Kidney (tissue), 14 donors: ENCODE data around the gene MTMR11. TPM values are rescaled to one million over a fixed set of nuclear protein-coding genes. Genes with fewer than 3 reads are reported as not detected.

Experiments used
- DNase-seq, 5 donors: peaks; one replicate each; pipeline ENCODE4 v3.0.0-alpha.2; 2013 to 2020
- FAIRE-seq: peaks from 2 replicates; lab custom pipeline; 2012; peaks lifted over from hg19 to GRCh38; lab: Jason Lieb, UNC
- H3K27ac ChIP-seq, 2 donors: one replicate each; pipeline ENCODE4 v1.7.0; 2013; ENCODE audit warnings: low read depth in 2 of 2, low read length in 2 of 2, inconsistent platforms in 1 of 2
- H3K27me3 ChIP-seq: one replicate; pipeline ENCODE4 v1.7.1; 2013; ENCODE audit warnings: low read length, inconsistent platforms; ENCODE audit not compliant: control insufficient read depth, insufficient read depth
- H3K36me3 ChIP-seq, 3 donors: one replicate each; pipeline versions ENCODE4 v1.7.0 to v1.7.1; 2013; ENCODE audit warnings: low read length in 3 of 3, control low read depth in 1 of 3, inconsistent platforms in 1 of 3; ENCODE audit not compliant: insufficient read depth in 3 of 3, control insufficient read depth in 2 of 3
- H3K4me1 ChIP-seq, 3 donors: one replicate each; pipeline versions ENCODE4 v1.7.0 to v1.7.1; 2013; ENCODE audit warnings: low read length in 3 of 3, inconsistent platforms in 1 of 3, low read depth in 1 of 3; ENCODE audit not compliant: control insufficient read depth in 2 of 3, insufficient read depth in 2 of 3
- H3K4me3 ChIP-seq, 3 donors: one replicate each; pipeline versions ENCODE4 v1.7.0 to v1.8.1; 2013; ENCODE audit warnings: low read length in 3 of 3, control low read depth in 1 of 3, inconsistent platforms in 1 of 3
- H3K9ac ChIP-seq, 3 donors: one replicate each; pipeline versions ENCODE4 v1.7.0 to v1.7.1; 2013; ENCODE audit warnings: low read length in 3 of 3, control low read depth in 1 of 3, inconsistent platforms in 1 of 3
- H3K9me3 ChIP-seq, 3 donors: one replicate each; pipeline versions ENCODE4 v1.7.0 to v1.7.1; 2013; ENCODE audit warnings: low read length in 3 of 3, control low read depth in 1 of 3, inconsistent platforms in 1 of 3; ENCODE audit not compliant: control insufficient read depth in 2 of 3, insufficient read depth in 1 of 3
- intact Hi-C: fragments of 100-400 bp; cut with DNase I; formaldehyde crosslinking; loops from one replicate; pipeline ENCODE4 v1.11.1; 2022
- polyA plus RNA-seq: library from polyadenylated mRNA; stranded (reverse); fragments of 350-450 nt; fragmentation: Illumina TruSeq; extraction: RNeasy Lipid Tissue Mini Kit (QIAGEN cat#74804); gene quantifications from one replicate; pipeline ENCODE4 v1.2.3, GENCODE V29; 2014; ENCODE audit warnings: low read depth, low replicate concordance; ENCODE audit not compliant: insufficient read depth
- total RNA-seq: library from RNA; stranded (reverse); fragmentation: NEBNext Ultra II Directional; extraction: Animal tissue kit (Norgen Biotek cat#: 25700); gene quantifications from one replicate; pipeline ENCODE4 v1.2.1, GENCODE V29; 2021
- TF ChIP-seq, protein P1 (sequence below): IDR thresholded peaks from 3 replicates; pipeline ENCODE4 v1.5.1; 2012; ENCODE audit warnings: mild to moderate bottlenecking, moderate library complexity, borderline replicate concordance; ENCODE audit not compliant: insufficient read depth; ENCODE audit errors: extremely low read depth
- donor health status: control.
- donor health status: control.
- donor health status: control.
- donor health status: control.
- donor health status: control.
- donor health status: DM: yes; HTN: yes; CAD: no.
- donor health status: Normal renal cell carcinoma (clear cell type).

Gene MTMR11
- total and polyA plus RNA-seq, 2 donors from 2014 or later = 21.6 to 24.7 TPM

GRCh38 chr1:149917571-149918144, 19.0 kb downstream of the MTMR11 start, which contains the start of gene SV2A:
TSS of gene SV2A (minus strand) at chr1:149917844. CDS start at chr1:149913840, 4,004 bp downstream.
- intact Hi-C loops = no loop called here
- FAIRE-seq = no peak
- Histone ChIP-seq H3K4me3 (peak within 1 kb of the TSS; percentile 21 to 69 (median 63)), H3K27ac (no peak within 1 kb of the TSS), H3K9ac (peak within 1 kb of the TSS in 1 of 3 donors; percentile 44), H3K9me3 (no peaks in the 10 kb centered on the region), H3K36me3 (no peaks in the 10 kb centered on the region), H3K27me3 (no peaks in the 10 kb centered on the region), H3K4me1 (peaks cover 0 to 7% (median 6%) of the 10 kb centered on the region in 3 donors)
- DNase-seq = peak; percentile 69 to 85 (median 76)
- TF ChIP-seq, protein P1, sequence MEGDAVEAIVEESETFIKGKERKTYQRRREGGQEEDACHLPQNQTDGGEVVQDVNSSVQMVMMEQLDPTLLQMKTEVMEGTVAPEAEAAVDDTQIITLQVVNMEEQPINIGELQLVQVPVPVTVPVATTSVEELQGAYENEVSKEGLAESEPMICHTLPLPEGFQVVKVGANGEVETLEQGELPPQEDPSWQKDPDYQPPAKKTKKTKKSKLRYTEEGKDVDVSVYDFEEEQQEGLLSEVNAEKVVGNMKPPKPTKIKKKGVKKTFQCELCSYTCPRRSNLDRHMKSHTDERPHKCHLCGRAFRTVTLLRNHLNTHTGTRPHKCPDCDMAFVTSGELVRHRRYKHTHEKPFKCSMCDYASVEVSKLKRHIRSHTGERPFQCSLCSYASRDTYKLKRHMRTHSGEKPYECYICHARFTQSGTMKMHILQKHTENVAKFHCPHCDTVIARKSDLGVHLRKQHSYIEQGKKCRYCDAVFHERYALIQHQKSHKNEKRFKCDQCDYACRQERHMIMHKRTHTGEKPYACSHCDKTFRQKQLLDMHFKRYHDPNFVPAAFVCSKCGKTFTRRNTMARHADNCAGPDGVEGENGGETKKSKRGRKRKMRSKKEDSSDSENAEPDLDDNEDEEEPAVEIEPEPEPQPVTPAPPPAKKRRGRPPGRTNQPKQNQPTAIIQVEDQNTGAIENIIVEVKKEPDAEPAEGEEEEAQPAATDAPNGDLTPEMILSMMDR = no peak

- intact Hi-C loops = no loop called here
- TF ChIP-seq, protein P1 = no peak
- Histone ChIP-seq H3K36me3 (no peaks in the 10 kb centered on the region), H3K9me3 (no peaks in the 10 kb centered on the region), H3K4me3 (no peak overlapping the region), H3K27me3 (no peaks in the 10 kb centered on the region), H3K4me1 (peaks cover 0 to 7% (median 6%) of the 10 kb centered on the region in 3 donors), H3K27ac (no peak overlapping the region), H3K9ac (no peak overlapping the region)
- DNase-seq (no peak), FAIRE-seq (no peak)
Observed at GRCh38 chr1:149916898-149917252, 19.8 kb downstream of the MTMR11 start.

- H3K4me1 ChIP-seq = peaks cover 0 to 7% (median 6%) of the 10 kb centered on the region in 3 donors
- H3K36me3 ChIP-seq = no peaks in the 10 kb centered on the region
- no peak overlapping the region for H3K4me3 ChIP-seq
- intact Hi-C loops = no loop called here
- no peak for DNase-seq
- H3K9me3 ChIP-seq = no peaks in the 10 kb centered on the region
- H3K9ac ChIP-seq = no peak overlapping the region
- TF ChIP-seq, protein P1 = no peak
- no peaks in the 10 kb centered on the region for H3K27me3 ChIP-seq
- H3K27ac ChIP-seq = no peak overlapping the region
- no peak for FAIRE-seq
Observed at GRCh38 chr1:149916193-149916897, 20.3 kb downstream of the MTMR11 start.
